PC-9 (cell line): ENCODE data around the gene EXO5.

Experiments used
- CTCF ChIP-seq: fragments of 200-600 bp; sonication (generic); conservative IDR thresholded peaks from 2 replicates; pipeline ENCODE4 v1.6.1; 2017; ENCODE audit warnings: mixed run types, antibody characterized with exemption, mild to moderate bottlenecking, moderate library complexity
- EZH2 ChIP-seq: fragments of 200-600 bp; sonication (generic); IDR thresholded peaks from 2 replicates; pipeline ENCODE4 v1.8.0; 2017; ENCODE audit warnings: antibody characterized with exemption, low read depth

- TF ChIP-seq CTCF (no peak), EZH2 (no peak)
These were observed 30.9 kb upstream of the EXO5 start for GRCh38 chr1:40477678-40478053.
